ENCODE measurements around the gene RAPGEF3. TPM values are rescaled to one million over a fixed set of nuclear protein-coding genes. Genes with fewer than 3 reads are reported as not detected.

RAPGEF3 gene
- total RNA-seq, 2 donors from 2014 or later = 10.1 TPM

GRCh38 chr12:47786662-47787280 is 28.1 kb upstream of the RAPGEF3 start:
- Histone ChIP-seq H3K4me3 (no peak overlapping the region), H3K4me1 (no peaks in the 10 kb centered on the region), H3K36me3 (peaks cover 21% of the 10 kb centered on the region), H3K27me3 (no peaks in the 10 kb centered on the region), H3K27ac (no peak overlapping the region), H3K9me3 (no peaks in the 10 kb centered on the region), H3K9ac (ENCODE audit: low read depth in 2 of 2, low read length in 2 of 2) (no peak overlapping the region)
- intact Hi-C loops (cut with DNase I) = no loop called here
- no peak for TF ChIP-seq CTCF (IDR thresholded peaks at IDR 0.05)
- no peak for DNase-seq

GRCh38 chr12:47785887-47786661 is 27.4 kb upstream of the RAPGEF3 start:
- Histone ChIP-seq H3K4me1 (no peaks in the 10 kb centered on the region), H3K4me3 (no peak overlapping the region), H3K9me3 (no peaks in the 10 kb centered on the region), H3K27ac (no peak overlapping the region), H3K9ac (ENCODE audit: low read depth in 2 of 2, low read length in 2 of 2) (no peak overlapping the region), H3K36me3 (peaks cover 18% of the 10 kb centered on the region), H3K27me3 (no peaks in the 10 kb centered on the region)
- no peak for DNase-seq
- intact Hi-C loops (cut with DNase I) = no loop called here
- no peak for TF ChIP-seq CTCF (IDR thresholded peaks at IDR 0.05)

GRCh38 chr12:47785036-47785886 is 26.6 kb upstream of the RAPGEF3 start:
- Histone ChIP-seq H3K4me1 (no peaks in the 10 kb centered on the region), H3K9me3 (no peaks in the 10 kb centered on the region), H3K4me3 (no peak overlapping the region), H3K9ac (ENCODE audit: low read depth in 2 of 2, low read length in 2 of 2) (no peak overlapping the region), H3K27ac (no peak overlapping the region), H3K36me3 (peaks cover 16% of the 10 kb centered on the region), H3K27me3 (no peaks in the 10 kb centered on the region)
- no peak for DNase-seq
- intact Hi-C loops (cut with DNase I) = no loop called here
- no peak for TF ChIP-seq CTCF (IDR thresholded peaks at IDR 0.05)

- H3K27ac ChIP-seq = no peak overlapping the region
- H3K36me3 ChIP-seq = peaks cover 14% of the 10 kb centered on the region
- no peak overlapping the region for H3K4me3 ChIP-seq
- no peaks in the 10 kb centered on the region for H3K9me3 ChIP-seq
- DNase-seq = no peak
- H3K9ac ChIP-seq (ENCODE audit: low read depth in 2 of 2, low read length in 2 of 2) = no peak overlapping the region
- no peaks in the 10 kb centered on the region for H3K27me3 ChIP-seq
- H3K4me1 ChIP-seq = no peaks in the 10 kb centered on the region
- intact Hi-C loops (cut with DNase I) = loop anchor here (5.0 kb wide), 1 partner anchor 53 kb away; no protein-coding TSS in a partner anchor
- TF ChIP-seq CTCF (IDR thresholded peaks at IDR 0.05) = no peak
These were observed 25.4 kb upstream of the RAPGEF3 start for GRCh38 chr12:47783821-47784819.
